Astrocyte of the cerebellum (primary cell): ENCODE measurements around the gene PHF12.

Source experiments
- DNase-seq: peaks from one replicate; pipeline ENCODE4 v3.0.0-alpha.2; 2011; ENCODE audit warnings: low read depth
- H3K4me3 ChIP-seq: 2 replicates; pipeline ENCODE4 v1.5.1; 2011; ENCODE audit warnings: mild to moderate bottlenecking, low read depth, low read length, moderate library complexity
- CTCF ChIP-seq: IDR thresholded peaks from 2 replicates; pipeline ENCODE4 v1.5.1; 2012; ENCODE audit warnings: low read length, low read depth, moderate library complexity, mild to moderate bottlenecking; ENCODE audit errors: missing control alignments
- in situ Hi-C: cut with HindIII; loops from 2 replicates; pipeline ENCODE4 v1.10.0; 2017; ENCODE audit warnings: low sequenced_read_pairs

PHF12 gene

GRCh38 chr17:28863953-28864352 is 87.4 kb downstream of the PHF12 start:
- TF ChIP-seq CTCF, result no peak
- in situ Hi-C loops, result no loop called here

DNA sequence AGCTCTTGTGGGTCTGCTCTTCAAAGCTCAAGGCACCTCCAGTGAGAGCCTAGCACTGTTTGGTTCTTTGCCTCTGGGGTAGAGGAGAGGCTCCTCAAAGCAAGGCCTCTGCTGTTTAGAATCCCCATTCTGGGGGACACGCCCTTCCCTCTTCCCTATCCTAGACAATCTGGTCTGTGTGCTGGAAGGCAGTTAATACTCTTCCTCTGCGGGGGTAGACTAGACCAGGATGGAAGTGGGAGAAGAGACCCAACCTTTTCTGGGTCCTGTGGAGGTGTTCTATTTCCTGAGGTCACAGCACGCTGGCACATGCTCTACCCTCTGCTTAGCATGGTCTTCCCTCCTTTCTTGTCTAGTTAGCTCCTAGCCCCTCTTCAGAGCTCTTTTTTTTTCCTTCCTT is 88.8 kb downstream of the PHF12 start:
- no peak for TF ChIP-seq CTCF
- in situ Hi-C loops, result no loop called here
- H3K4me3 ChIP-seq, result no peak overlapping the region
- no peak for DNase-seq

More at GRCh38 chr17:28863953-28864352, 87.4 kb downstream of the PHF12 start:
- no peak overlapping the region for H3K4me3 ChIP-seq
- no peak for DNase-seq

DNA sequence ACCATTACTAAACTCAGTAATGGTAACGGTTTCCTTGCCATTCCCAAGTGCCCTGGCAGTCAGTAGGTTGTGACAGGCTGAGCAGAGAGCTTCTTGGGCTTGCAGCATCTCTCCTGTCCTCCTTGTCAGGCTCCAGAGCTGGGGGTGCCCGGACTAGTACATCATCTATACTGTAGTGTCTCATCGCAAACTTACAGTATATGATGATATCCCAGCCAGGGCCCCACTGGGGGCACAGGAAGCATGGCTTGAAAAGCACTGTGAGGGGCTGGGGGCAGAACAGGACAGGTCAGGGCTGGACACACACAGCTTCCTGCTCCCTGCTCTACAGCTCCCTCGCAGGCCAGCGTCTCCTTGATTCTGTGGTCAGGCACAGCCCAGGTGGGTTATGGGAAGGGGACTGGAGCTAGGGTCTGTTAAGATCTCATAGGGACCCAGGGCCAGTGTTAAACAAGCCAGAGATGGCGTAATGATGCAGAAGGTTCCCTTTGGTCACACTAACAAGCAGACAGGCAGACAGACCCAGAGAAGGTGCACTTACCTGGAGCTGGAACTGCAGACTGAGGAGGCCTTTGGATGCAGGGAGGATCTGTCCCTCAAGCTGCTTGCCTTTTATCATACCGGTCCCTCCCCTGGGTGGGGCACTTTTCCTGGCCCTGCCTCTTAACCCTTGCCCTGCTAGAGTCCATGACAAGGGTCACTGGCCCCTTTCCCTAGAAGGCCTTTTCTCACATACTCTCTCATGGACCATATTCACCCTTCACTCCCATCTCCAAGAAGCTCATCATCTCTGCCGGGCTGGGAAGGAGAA is 89.7 kb downstream of the PHF12 start:
- no peak overlapping the region for H3K4me3 ChIP-seq
- DNase-seq, result no peak
- TF ChIP-seq CTCF, result no peak
- in situ Hi-C loops, result no loop called here

GRCh38 chr17:28860363-28860808 is 90.9 kb downstream of the PHF12 start:
- TF ChIP-seq CTCF, result no peak
- in situ Hi-C loops, result no loop called here
- DNase-seq, result no peak
- H3K4me3 ChIP-seq, result no peak overlapping the region

- no peak for TF ChIP-seq CTCF
- no peak for DNase-seq
- H3K4me3 ChIP-seq, result no peak overlapping the region
- in situ Hi-C loops, result no loop called here
Observed at GRCh38 chr17:28858801-28859355, 92.4 kb downstream of the PHF12 start.

- no peak for DNase-seq
- no peak for TF ChIP-seq CTCF
- in situ Hi-C loops, result no loop called here
- H3K4me3 ChIP-seq, result no peak overlapping the region
Observed at GRCh38 chr17:28857905-28858800, 93.2 kb downstream of the PHF12 start.
